Islet precursor cell (in vitro differentiated cells): ENCODE data around the gene SLC39A11.
A peak's percentile ranks its signal among the peaks of the same experiment; 100 is the strongest.
"Not testable (repeated sequence)": the region's sequence is repeated elsewhere in the genome, so short reads cannot be mapped to it uniquely, and the experiment has no call there.

Experiments
- DNase-seq: peaks from one replicate; pipeline ENCODE4 v3.0.0-alpha.2; 2018

SLC39A11 gene

DNA sequence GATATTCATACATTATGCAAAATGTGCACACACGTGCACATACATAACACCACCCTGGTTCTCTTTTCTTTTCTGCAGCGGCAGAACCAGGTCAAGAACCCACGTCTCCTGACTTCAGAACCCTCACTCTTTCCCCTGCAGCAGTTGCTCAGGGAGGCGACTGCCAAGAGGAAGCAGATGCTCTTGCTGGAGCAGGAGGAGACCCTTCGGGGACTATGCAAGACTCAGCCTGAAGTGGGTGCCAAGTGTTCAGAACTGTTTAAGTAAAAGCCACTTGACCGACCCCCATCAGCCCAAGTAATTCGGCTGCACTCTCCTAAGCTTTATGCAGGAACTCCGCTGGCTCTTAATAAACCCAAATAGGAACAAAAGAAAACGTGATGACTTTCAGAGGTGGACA is 193.8 kb downstream of the SLC39A11 start:
- DNase-seq, result no peak

DNA sequence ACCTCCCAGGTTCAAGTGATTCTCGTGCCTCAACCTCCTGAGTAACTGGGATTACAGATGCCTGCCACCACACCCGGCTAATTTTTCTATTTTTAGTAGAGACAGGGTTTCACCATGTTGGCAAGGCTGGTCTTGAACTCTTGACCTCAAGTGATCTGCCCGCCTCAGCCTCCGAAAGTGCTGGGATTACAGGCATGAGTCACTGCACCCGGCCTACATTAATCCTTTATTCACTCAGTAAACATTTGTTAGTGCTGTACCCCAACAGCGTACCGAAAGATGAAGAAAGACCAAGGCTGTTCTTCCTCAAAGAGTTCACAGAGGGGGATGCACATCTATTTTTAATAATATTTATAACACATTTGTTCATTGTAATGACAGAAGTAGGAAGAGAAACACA is 196.2 kb downstream of the SLC39A11 start:
- DNase-seq, result not testable (repeated sequence)

DNA sequence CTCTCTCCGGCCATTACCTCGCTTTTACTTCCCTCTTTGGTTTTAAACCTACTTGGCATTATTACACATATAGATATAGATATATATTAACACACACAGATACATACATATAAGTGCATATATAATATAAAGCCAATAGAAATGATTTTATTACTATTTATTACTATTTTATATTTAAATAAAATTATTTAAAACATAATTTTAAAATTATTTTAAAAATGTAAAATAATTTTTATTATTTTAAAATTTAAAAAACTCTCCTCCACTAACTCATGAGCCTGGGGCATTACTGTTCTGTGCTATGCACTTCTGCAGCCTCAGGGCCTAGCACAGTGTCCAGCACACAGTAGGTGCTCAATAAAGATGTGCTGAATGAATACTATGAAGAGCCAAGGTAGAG is 200.9 kb downstream of the SLC39A11 start:
- no peak for DNase-seq

DNA sequence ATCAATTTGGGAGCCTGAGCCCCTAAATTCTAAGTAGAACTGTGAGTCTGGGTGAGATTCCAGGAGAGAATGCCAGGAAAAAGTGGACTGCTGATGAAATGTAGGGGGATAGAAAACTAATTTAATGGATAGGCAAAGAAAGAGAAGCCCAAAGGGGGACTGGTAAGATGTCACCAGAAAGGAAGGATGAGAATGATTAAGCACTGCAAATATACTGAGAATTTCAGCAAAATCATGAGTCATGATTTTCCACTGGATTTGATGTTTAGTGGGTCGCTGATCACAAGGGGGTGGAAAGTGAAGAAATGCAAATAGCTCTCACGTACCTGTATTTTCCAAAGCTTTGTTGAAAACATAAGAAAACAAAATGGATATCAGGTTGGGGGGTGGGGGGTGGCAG is 201.8 kb downstream of the SLC39A11 start:
- DNase-seq, result no peak

DNA sequence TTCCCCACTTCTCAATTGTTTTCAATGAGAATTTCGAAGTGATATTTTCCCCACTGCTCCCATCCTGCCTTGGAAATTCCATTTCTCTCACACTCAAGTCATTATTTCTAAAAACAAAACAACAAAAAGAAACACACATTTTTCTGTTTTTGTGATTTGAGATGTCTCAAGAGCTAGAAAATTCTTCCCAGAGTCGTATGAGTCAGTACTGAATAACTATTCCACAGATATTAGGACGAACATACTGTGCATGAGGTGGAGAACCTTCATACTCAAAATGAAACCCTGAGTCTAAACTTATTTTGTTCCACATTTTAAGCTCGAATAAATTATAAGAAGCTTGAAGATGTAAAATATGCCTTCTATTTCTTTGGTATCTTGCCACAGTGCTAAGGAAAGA is 204.6 kb downstream of the SLC39A11 start:
- DNase-seq, result no peak

DNA sequence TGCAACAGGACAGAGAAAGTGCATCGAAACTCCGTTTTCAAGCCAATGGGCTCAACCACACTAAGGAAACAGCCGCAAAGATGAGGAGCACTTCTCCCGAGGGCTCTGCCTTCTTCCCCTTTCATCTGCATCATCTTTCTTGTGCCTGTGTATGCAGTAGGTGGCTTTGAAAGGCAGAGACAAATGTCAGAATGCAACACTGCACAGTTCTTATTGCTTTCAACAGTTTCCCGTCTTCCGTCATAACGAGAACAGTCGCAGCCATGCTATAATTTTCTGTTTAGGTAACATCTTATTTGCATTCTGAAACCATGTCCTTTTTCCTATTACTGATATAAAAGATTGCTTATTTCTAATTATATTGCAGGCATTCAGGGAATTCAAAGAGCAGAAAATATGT is 205.2 kb downstream of the SLC39A11 start:
- DNase-seq, result no peak

DNA sequence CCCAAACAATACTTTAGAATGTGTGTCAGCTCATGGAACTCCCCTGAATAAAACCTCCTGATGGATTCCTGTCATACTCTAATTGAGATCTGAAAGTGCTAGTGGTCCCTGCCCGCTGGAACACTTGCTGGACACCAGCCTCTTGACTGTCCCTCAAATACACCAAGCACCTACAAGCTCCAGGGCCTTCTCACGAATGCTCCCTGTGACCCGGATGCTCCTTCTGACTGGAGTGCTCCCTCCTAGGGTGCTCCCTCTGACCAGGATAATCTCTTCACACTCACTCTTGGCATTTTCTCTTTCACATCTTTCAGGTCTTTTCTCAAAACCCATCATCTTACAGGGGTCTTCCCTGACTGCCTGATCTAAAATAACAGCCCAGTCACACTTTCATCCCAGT is 205.9 kb downstream of the SLC39A11 start:
- DNase-seq, result no peak

DNA sequence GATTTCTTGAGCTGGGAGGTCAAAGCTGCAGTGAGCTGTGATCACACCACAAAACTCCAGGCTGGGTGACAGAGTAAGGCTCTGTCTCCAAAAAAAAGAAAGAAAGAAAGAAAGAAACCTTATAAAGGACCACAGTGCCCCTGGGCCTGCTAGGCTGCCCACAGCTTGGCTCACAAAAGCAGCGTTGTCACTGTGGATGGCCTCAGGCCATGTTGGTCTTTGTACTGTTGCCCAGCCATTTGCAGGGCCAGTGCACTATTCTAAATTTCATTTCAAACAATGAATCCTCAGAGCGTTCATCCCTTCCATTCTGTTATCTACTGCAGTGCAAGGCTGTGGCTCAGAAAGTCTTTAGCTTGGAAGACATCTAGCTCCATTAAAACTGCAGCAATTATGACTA is 208.4 kb downstream of the SLC39A11 start:
- DNase-seq, result peak; percentile 74

DNA sequence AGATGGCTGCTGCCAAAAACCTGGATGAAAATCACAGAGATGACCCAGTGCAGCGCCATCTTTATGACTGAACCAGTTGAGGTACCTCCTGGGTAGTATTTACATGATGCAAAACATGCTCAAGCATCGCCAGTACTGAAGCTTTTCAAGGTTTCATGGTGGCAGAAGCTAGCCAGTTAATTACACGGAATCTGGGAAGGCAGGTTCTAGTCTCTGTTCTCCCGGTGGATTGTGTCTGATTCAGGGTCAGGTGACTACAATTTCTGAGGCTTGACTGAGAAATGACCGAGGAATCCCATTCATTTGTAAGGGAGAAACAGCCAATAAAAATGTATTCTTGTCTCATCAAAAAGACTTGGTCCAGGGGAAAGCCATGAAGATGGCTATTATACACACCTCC is 209.1 kb downstream of the SLC39A11 start:
- no peak for DNase-seq

DNA sequence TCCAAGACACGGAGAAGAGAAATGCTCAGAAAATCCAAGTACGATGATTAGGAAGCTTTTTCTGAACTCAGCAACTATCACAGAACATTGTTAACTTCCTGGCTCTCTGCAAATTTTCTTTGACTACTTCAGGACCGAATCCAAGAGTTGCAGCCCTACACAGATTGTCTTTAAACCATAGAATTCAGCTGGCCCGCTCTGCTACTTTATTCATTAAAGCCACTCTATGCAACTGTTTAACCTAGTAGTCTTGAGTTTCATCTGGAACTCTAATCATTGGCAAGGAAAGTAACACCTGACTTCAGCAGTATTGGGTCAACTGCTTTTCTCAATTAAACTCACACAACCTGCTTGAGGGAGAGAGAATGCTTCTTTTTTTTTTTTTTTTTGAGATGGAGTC is 210.1 kb downstream of the SLC39A11 start:
- no peak for DNase-seq

DNA sequence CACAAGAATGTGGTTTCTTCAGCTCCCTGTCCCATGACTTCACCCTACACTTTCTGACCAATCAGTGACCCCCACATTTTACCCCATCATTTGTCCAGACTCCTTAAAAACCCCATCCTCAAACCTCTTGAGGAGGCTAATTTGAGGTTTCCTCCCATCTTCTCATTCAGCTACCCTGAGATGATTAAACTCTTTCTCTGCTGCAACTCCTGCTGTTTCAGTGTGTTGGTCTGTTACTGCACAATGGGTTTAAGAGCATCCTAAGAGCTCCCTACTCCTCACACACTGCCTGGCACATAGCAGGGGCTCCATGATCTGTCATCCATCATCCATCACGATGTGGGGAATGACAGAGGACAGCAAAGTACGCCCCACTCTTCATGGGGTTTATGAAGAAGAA is 212.6 kb downstream of the SLC39A11 start:
- no peak for DNase-seq

DNA sequence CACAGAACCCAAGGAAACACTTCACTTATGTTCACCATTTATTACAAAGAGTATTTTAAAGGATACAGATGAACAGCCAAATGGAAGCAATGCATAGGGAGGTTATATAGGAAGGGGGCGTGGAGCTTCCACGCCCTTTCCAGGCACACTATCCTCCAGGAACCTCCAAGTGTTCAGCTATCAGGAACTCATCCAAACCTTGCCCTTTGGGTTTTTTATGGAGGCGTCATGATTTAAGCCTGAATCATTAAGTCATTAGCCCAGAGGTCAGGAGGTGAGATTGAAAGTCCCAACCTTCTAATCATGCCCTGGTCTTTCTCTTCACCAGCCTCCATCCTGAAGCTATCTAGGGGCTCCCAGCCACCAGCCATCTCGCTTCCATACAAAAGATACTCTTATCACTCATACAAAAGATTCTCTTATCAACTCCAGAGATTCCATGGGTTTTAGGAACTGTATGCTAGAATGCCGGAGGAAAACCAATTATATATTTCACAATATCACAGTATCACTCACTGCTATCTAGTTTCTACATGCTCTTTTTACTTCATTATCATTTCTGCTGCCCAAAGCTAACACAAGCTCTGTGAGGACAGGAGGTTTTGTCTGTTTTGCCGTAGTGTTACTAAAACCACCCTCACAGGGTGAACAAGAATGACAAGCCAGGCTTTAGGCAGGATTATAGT is 213.4 kb downstream of the SLC39A11 start:
- no peak for DNase-seq

DNA sequence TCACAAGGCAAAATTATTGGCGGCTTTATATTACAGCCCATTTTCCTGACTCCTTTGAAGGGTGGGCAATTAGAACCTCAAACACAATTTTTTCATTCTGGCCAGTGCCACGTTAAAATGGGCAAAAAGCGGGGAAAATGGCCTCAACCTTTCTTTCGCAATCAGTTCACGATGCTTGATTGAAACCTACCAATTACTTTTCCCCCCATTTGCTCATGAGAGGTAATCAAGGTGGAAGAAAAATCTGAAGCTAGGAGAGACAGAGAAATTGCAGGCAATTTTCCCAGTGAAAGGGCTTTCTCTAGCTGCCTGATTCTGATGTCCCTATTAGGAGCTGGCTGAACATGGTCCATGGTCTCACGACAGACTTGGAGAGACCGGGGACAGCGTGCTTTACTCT is 215.1 kb downstream of the SLC39A11 start:
- DNase-seq, result no peak

DNA sequence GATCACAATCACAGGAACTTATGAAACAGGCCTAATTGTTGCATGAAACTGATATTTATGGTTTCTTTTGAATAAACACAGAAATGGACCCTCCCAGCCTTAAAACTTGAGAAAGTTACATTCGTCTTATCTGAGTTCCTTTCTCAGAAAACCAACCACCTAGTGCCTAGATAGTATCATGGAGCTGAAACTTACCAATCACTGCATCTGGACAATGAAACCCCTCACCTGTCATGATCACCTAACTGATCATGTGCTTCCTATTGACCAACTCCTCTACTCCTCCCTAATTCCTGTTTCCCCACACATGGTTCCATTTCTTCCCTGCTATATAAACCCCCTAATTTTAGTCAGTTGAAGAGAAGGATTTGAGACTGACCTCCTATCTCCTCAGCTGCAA is 216.1 kb downstream of the SLC39A11 start:
- DNase-seq, result no peak

DNA sequence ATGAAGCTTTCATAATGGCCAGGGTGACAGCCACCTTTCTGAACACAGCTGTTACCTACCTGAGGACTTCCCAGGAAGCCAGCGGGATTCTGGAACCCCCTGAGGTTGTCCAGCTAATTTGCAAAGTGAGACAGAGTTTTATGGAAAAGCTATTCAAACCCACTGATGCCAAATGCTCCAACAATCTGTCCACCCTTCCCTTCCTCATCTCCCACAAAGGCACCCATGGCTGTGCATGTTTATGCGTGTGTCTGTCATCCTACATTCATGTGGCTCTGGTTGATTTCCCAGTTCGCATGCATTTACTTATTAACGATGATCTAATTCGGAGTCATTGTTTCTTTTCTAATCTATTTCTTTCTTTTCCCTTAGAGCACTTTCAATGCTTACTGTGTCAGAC is 217.1 kb downstream of the SLC39A11 start:
- DNase-seq, result no peak

DNA sequence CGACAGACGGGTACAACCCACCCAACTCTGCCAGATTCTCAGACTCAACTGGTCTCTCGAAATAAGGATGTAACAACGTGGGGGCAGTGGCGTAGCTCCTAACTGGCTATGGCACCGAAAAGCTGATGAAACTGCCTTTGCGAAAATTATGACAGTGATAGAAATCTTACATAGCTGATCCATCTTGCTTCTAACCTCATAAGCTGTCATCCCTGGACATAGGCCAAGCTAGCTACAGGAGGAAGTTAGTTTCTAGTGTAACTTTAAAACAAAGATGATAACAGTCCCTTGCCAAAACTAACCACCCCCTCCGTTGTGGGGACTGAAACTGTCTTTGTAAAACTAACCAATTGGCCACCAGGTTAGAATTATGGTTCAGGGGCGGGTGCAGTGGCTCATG is 220.1 kb downstream of the SLC39A11 start:
- no peak for DNase-seq

DNA sequence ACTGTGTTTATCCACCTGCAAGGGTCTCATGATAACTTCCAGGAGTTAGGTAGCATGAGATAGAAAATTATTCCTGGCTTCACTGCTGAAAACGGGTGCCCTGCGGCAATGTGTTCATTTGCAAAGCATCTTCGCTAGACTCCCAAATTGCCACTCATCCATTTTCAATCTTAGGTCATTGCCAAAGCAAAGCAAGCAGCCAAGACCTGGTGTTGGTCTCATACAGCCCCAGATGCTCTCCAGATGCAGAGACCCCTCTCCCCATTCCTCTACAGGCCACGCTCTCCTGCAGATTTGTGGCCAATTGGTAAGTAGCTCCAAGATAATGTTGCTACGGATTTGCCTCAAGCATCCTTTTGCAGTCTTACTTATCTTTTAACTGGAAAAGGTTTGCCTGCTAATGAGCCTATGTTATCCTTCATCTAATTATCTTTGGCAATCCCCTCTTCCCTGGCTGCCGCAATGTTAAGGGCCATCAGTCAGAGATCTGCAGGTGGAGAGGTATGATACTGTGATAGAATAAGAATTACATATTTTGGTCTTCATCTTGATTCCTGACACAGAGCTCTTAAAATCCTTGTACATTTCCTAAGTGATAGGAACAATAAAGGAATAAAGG is 222.0 kb downstream of the SLC39A11 start:
- DNase-seq, result no peak

DNA sequence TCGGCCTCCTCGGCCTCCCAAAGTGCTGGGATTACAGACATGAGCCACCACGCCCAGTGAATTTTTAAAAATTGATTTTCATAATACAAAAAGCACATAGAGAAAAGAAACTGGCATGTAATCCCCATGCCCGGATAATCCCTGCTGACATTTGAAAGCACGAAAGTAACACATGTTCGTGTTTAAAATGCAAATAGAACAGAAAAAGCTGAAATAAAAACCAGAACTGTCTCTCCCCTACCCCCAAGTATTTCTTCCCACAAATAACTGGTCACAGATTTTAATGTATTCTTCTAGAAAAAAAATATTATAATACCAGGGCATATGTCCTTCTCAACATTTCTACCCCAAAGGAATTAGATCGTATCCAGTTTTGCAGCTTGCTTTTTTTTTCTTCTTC is 222.9 kb downstream of the SLC39A11 start:
- DNase-seq, result no peak

DNA sequence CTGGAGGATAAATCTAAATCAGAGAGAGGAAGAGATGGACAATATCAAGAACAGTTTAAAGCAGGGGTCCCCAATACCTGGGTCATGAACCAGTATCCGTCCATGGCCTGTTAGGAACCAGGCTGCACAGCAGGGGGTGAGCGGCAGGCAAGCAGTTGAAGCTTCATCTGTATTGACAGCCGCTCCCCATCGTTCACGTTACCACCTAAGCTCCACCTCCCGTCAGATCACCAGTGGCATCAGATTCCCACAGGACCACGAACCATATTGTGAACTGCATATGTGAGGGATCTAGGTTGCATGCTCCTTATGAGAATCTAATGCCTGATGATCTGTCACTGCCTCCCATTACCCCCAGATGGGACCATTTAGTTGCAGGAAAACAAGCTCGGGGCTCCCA is 226.5 kb downstream of the SLC39A11 start:
- no peak for DNase-seq

DNA sequence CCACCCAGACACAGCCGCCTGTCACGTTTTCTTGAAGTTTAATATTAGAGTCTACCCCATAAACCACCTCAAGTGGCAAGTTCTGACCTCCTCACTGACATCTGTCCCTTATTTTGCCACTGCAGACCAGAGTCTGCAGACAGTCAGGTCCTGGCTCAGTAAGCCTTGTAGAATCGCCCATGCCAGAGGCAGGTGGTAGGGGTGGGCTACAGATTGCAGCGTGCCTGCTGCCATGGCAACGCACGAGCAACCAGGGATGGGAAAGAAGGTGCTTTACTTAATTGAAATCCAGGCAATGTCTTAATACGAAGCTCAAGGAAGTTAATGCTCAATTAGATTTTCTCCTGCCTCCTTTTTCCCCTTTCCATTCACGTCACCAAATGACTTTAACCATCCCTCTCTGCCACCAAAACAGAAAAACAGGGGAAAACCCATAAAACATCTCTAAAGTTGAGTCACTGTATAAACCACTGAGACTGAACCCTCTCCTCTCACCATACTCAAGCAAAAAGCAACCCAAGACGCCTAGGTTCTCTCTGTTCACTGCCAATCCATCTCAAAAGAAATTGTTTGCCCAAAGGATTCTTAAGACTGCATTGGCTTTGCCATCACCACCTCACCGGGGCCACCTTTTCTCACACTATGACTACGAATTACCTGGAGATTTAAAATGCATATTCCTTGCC is 228.8 kb downstream of the SLC39A11 start:
- DNase-seq, result no peak

DNA sequence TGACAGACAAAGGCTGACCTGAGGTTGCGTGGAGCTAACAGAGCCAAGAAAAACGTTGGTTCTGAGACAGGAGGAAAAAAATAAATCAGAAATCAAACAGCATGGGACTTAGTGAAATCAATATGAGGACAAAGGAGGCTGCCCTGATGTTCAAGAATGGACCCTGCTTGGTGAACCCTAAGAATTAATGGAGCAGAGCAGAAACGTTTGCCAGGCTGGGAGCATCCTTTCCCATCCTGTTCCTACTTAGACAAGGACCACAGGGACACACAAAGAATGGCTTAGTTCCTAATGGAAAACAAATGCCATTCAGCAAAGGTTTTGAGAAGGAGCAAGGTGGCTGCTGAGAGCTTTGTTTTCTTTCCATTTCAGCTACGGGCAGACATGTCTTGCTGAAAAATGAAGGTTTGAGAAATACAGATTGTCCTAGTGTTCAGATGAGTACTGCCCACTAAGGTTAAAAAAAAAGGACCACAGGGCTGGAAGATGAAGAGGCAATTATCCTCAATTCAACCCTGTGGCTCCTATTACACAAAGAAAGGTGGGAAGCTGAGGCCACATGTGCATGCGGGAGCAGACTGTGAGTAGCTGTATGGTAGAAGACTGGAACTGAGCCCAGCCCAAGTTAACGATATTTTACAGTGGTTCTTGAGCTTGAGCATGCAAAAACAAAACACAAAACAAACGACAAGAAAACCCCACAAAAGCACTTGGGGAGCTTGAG is 230.1 kb downstream of the SLC39A11 start:
- no peak for DNase-seq

DNA sequence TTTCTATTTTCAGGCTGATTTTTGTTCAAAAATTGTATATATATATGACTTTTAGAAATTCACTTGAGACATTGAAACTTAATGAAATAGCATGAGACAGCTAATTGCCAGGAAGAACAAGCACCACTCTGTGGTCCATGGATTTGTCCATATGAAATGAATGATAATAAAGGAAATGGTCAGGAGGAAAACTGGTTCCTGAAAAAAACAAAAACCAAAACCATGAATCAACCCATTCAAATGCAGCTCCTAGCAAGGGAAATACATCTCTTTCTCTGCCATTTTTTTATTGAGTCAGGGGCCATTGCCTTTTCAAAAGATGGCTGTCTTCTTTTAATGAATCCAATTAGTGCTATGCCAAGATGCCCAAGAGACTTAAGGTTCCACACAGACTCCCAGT is 230.7 kb downstream of the SLC39A11 start:
- DNase-seq, result no peak

DNA sequence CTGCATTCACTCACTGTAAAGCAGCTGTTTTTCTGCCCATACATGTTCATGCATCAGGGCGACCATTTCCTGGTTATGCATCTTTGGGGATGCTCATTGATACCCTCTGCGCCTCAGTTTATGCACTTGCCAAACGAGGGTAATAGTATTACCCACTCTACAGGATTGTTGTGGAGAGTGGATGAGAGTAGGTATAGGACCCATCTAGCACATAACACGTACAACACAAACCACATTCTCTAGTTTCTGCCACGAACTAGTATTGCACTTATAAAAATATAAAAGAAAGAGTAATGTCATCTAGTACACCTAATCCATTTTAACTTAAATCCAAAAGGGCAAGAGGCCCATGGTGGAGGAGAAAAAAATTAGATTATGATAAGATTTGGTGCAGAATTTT is 231.7 kb downstream of the SLC39A11 start:
- no peak for DNase-seq
